AG20443 (cell line): ENCODE results near the gene RBCK1.
"Not testable (repeated sequence)": the region's sequence is repeated elsewhere in the genome, so short reads cannot be mapped to it uniquely, and the experiment has no call there.

Experiments
- DNase-seq: peaks from one replicate; pipeline ENCODE4 v3.0.0; 2012; ENCODE audit warnings: low spot score, mixed read lengths

The RBCK1 gene

DNA sequence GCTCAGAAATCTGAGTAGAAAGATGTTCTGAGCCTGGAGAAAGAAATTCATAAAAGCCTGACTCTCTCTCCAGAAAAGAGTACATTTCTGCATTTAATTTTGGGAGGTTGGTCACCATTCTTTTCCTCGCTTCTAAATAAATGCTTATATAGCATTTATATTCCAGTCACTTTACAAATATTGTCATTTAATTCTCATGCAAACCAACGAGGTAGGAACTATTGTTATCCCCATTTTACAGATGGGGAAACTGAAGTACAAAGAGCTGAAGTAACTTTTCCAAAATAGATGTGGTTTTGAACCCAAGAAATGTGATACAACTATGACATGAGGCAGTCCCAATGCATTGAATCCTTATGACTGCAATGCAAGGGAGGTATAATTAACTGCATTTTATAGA, 32.0 kb upstream of the RBCK1 start:
- DNase-seq: no peak

DNA sequence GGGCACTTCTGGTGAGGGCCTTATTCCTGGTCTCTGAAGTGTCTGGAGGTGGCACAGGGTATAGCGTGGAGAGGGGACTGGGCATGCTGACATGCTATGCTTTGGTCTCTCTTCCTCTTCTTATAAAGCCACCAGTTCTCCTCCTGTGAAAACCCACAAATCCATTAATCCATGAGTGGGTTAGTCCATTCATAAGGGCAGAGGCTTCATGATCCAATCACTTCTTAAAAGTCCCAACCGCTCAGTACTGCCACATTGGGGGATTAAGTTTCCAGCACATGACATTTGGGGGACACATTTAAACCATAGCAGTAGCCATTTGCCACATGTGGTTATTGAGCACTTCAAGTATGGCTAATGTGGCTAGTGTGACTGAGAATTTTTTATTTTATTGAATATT, 31.3 kb upstream of the RBCK1 start:
- no peak for DNase-seq

DNA sequence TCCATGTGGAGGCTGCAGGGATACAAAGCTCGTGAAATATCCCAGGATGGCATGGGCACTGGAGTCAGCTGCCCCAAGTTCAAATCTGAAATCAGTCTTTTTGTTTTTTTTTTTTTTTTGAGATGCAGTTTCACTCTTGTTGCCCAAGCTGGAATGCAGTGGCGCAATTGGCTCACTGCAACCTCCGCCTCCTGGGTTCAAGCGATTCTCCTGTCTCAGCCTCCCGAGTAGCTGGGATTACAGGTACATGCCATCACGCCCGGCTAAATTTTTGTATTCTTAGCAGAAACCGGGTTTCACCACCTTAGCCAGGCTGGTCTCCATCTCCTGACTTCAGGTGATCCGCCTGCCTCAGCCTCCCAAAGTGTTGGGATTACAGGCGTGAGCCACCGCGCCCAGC, 30.5 kb upstream of the RBCK1 start:
- not testable (repeated sequence) for DNase-seq

DNA sequence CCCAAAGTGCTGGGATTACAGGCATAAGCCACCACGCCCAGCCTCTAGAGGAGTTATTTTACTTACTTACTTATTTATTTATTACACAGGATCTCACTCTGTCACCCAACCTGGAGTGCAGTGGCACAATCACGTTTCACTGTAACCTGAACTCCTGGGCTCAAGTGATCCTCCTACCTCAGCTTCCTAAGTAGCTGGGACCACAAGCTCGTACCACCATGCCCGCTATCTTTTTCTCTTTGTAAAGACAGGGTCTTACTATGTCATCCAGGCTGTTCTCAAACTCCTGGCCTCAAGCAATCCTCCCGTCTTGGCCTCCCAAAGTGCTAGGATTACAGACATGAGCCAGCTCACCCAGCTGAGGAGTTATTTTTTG, 29.1 kb upstream of the RBCK1 start:
- no peak for DNase-seq

DNA sequence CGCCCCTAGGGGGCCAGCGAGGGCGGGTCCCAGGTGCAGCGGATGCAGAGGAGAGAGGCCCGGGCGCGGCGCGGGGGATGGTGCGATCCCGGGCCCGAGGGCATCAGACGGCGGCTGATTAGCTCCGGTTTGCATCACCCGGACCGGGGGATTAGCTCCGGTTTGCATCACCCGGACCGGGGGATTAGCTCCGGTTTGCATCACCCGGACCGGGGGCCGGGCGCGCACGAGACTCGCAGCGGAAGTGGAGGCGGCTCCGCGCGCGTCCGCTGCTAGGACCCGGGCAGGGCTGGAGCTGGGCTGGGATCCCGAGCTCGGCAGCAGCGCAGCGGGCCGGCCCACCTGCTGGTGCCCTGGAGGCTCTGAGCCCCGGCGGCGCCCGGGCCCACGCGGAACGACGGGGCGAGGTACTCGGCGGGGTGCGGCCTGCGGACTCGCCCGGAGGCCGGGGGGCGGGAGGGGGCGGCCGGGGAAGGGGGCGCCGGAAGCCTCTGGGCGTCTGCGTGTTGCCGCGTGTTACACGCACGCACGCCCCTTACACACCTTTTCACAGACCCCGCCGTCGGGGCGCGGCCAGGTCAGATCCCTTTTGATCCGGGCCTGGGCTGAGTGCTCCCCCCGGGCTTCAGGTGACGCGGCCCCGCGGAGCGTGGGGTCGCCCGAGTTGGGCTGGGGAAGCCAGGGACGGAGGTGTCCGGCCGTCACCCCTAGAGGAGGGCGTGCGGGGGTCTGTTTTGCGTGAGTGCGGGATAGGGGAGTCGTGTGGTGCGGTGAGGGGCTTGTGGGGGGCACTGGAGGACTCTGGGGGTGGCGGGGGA, 27.1 kb upstream of the RBCK1 start:
- peak; percentile 81 for DNase-seq

DNA sequence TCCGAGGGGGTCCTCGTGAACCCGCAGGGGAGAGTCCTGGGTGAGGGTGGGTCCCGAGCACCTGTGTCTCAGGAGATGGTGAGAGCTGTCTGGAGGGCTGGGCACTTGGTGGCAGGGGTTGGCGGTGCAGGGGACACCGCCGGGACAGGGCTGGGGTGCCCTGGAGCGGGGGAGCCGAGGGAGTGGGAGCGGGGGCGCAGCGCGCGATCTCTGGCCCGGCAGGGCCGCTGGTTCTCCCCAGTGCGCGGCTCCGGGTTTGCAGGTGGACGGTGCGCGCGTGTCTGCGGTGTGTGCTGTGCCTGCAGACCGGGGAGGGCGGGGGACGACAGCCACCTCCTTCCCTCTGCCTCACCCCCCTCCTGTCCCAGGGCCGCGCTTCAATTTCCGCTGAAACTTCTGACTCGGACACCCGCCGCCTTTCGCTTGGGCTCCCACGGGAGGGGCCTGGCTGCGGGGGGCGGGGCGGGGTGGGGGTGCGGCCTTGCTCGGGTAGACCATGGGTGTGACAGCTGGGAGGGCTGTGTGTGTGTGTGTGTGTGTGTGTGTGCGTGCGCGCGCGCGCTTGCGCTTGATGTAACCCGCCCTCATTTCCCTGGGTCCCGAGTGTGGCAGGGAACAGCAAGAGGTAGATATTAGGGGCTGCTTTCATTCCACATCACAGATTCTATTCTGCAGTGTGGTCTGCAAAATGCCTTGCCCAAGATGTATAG, 26.4 kb upstream of the RBCK1 start:
- peak; percentile 84 for DNase-seq

DNA sequence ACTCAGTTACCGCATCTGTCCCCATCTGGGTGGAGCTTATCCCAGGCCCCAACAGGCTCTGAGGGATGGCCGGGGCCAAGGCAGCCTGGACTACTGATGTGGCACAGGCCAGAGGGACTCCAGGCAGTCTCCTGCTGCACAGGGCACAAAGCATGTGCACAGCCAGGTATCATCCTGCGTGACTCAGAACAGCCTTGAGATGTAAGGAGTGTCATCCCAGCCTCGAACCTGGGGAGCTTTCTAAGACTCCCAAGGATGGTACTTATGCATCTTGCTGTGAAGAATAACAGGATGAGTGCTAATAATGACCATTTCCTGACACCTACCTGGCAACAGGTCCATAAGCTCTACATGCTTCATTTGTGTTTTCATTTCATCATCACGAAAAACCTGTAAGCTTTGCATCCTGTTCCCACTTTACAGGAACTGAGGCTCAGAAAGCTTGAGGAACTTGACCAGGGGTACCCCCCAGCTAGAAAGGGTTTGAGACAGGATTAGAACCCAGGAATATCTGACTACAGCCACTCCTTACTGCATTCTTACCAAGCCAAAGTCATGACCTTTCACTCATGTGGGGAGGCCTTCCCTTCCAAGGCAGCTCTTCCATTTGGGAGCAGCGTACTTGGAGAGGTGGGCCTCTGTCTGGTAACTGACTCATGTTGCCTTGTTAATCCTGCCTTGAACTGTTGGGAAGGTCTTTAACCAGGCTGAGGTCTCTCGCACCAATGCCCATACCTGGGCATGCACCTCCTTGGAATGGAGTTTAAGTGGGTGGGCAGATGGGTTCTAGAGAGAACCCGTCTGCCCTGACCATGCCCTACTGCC, 25.6 kb upstream of the RBCK1 start:
- DNase-seq: no peak

DNA sequence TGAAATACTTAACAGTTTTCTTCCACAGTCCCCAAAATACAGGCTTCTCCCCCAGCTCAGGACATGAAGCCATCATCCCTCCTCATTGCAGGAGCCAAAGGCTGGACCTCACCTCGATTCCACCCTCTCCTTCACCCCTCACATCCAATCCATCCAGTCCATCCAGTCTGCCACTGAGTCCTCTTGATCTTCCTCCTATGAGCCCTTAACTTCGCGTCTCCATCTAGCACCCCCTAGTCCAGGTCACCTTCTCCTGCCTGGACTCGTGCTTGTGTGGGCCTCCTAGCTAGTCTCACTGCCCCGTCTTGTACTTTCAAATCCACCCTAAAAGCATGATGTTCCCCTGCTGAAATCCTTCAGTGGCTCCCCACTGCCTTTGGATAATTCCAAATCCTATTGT, 24.2 kb upstream of the RBCK1 start:
- no peak for DNase-seq

DNA sequence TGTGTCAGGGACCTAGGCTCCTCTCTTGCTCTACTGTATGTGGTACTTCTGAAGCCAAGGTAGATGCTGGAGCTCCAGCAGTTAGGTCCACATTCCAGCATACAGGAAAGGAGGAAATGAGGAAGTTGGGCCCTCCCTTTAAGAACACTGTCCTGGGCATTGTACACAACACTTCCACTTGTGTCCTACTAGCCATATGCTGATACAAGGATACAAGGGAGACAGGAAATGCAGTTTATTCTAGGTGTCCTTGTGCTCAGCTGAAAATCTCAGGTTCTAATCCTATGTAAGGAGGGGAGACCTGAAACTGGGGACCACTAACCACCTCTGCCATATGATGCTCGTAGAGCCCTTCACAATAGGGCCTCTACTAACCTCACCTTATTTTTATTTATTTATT, 23.4 kb upstream of the RBCK1 start:
- DNase-seq: no peak

DNA sequence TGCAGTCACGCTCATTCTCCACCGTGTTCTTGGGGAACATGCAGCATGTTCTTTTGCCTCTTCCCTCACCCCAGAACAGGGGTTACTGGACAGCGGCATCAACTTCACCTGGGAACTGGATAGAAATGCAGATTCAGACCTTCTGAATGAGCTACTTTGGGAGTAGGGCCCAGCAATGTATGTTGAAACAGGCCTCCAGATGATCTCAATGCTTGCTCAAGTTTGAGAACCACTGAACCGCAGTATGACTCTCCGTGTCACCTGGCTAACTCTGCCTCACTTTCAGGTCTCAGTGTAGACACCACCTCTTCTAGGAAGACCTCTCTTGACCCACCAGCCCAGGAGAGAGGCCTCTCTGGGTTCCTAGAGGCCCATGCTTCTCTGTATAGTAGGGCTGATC, 22.7 kb upstream of the RBCK1 start:
- no peak for DNase-seq

DNA sequence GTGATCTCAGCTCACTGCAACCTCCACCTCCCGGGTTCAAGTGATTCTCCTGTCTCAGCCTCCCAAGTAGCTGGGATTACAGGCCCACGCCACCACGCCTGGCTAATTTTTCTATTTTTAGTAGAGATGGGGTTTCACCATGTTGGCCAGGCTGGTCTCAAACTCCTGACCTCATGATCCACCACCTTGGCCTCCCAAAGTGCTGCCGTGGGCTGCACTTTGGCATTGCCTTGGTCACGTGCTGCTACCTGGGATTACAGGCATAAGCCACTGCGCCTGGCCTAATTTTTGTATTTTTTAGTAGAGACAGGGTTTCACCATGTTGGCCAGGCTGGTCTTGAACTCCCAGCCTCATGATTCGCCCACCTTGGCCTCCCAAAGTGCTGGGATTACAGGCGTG, 21.5 kb upstream of the RBCK1 start:
- DNase-seq: not testable (repeated sequence)

DNA sequence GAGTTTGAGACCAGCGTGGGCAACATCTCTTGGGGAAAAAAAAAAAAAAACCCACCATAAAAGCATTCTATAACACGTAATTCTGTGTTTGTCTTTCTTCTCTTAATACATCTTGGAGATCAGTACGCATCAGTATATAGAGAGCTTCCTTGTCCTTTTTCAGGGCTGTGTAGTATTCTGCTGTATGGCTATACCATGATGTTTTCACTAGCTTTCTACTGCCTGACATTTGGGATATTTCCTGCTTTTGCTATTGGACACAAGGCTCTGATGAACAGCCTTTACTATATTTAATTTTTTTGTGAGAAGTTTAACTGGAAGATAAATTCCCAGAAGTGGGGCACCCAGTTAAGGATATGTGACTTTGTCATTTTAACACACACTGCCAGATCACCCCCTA, 20.6 kb upstream of the RBCK1 start:
- no peak for DNase-seq

DNA sequence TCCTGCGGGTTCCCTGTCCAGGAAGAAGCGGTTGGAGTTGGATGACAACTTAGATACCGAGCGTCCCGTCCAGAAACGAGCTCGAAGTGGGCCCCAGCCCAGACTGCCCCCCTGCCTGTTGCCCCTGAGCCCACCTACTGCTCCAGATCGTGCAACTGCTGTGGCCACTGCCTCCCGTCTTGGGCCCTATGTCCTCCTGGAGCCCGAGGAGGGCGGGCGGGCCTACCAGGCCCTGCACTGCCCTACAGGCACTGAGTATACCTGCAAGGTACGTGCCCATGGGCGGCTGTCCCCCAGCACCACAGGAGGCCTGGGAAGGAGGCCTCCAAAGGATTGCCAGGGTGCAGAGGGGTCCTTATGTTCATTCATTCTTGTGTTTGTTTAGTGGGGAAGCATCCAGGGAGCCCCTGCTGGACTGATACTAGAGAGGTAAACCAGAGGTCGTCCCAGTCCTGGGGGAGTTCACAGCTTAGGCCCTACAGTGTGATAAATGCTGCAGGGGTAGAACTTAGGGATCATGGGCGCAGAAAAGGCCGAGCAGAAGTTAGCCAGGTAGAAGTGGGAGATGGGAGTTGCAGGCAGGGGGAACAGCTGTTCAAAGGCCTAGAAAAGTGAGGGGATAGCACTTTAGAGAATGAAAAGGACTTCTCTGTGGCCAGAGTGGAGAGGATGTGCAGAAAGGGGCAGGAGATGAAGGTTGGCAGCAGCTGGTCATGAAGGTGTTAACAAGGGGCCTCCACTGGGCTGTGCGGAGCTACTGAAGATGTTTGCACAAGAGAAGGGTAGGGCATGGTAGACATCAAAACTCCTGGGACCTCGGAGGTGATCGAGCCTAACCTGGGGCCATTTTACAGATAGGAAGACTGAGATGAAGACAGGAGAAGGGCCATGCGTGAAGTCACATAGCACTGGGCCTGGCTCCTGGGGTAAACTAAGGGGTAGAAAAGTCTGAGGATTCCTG, 19.8 kb upstream of the RBCK1 start:
- DNase-seq: no peak

DNA sequence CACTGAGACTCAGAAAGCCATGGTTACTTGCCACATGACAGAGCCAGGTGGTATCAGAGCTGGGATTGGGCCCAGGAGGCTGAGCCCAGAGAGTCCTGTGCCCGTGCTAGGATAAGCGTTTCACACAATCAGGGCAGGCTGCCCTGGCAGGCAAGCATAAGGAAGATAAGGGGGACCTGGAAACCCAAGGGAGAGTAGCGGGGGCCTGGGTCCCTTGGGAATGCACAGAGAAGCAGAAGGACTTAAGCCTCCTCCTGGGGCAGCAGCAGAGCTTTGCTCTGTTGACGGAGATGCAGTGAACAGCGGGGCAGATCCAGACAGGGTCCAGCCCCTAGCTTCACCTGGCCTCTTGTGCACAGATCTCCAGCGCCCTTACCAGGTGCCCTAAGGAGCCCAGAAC, 18.9 kb upstream of the RBCK1 start:
- DNase-seq: no peak

DNA sequence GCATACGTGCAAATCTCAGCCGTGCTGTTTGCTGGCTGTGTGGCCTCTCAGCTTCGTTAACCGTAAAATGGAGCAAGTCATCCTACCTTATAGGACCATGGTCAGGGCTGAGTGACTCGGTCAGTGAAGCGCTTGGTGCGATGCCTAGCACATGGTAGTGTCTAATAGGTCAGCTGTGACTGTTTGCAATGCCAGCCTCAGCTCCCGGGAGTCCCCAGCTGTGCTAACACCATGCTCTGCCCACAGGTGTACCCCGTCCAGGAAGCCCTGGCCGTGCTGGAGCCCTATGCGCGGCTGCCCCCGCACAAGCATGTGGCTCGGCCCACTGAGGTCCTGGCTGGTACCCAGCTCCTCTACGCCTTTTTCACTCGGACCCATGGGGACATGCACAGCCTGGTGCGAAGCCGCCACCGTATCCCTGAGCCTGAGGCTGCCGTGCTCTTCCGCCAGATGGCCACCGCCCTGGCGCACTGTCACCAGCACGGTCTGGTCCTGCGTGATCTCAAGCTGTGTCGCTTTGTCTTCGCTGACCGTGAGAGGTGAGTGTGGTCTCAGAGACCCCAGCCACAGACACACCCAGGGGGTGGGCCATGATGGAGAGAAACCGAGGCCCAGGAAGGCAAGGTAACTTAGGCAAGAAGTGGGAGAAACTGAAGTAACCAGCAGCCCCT, 16.9 kb upstream of the RBCK1 start:
- no peak for DNase-seq

DNA sequence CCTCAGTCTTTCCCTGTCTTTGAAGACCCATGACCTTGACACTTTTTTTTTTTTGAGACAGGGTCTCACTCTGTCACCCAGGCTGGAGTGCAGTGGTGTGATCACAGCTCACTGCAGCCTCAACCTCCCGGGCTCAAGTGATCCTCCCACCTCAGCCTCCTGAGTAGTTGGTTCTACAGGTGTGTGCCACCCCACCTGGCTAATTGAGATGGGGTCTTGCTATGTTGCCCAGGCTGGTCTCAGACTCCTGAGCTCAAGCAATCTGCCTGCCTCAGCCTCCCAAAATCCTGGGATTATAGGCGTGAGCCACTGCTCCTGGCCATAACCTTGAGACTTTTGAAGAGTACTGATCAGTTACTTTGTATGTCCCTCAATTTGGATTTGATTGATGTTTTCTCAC, 14.8 kb upstream of the RBCK1 start:
- DNase-seq: not testable (repeated sequence)

DNA sequence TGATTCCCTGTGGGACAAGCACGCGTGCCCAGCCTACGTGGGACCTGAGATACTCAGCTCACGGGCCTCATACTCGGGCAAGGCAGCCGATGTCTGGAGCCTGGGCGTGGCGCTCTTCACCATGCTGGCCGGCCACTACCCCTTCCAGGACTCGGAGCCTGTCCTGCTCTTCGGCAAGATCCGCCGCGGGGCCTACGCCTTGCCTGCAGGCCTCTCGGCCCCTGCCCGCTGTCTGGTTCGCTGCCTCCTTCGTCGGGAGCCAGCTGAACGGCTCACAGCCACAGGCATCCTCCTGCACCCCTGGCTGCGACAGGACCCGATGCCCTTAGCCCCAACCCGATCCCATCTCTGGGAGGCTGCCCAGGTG, 11.9 kb upstream of the RBCK1 start:
- no peak for DNase-seq

DNA sequence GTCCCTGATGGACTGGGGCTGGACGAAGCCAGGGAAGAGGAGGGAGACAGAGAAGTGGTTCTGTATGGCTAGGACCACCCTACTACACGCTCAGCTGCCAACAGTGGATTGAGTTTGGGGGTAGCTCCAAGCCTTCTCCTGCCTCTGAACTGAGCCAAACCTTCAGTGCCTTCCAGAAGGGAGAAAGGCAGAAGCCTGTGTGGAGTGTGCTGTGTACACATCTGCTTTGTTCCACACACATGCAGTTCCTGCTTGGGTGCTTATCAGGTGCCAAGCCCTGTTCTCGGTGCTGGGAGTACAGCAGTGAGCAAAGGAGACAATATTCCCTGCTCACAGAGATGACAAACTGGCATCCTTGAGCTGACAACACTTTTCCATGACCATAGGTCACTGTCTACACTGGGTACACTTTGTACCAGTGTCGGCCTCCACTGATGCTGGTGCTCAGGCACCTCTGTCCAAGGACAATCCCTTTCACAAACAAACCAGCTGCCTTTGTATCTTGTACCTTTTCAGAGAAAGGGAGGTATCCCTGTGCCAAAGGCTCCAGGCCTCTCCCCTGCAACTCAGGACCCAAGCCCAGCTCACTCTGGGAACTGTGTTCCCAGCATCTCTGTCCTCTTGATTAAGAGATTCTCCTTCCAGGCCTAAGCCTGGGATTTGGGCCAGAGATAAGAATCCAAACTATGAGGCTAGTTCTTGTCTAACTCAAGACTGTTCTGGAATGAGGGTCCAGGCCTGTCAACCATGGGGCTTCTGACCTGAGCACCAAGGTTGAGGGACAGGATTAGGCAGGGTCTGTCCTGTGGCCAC, 11.3 kb upstream of the RBCK1 start:
- no peak for DNase-seq

DNA sequence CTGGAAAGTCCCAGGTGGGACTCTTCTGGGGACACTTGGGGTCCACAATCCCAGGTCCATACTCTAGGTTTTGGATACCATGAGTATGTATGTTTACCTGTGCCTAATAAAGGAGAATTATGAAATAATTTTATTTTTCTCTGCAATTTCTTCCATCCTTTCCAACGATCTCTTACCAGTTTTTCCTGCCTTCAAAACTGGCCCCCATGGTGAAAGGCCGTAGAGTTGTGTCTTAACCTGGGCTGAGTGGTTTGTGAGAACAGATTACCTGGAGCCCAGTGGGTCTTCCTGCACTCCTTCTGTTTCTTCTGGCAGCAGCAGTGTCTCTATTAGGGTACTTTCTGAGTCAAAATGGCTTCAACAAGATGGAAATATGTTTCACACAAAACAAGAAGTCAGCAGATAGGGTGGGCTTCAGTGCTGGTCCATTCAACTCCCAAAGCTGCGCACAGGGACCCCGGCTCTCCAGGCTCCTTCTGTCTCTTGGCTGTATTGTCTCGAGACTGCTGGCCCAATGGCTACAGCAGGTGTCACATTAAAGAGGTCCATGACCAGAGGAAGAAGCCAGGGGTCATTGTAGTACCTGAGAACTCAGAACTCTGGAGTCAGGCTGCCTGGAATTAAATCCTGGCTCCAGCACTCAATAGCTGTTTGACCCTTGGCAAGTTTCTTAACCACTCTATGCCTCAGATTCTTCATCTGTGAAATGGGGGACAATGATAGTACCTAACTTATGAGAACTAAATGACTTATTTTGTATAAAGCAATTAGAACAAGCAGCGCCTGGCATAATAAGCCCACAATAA, 10.5 kb upstream of the RBCK1 start:
- no peak for DNase-seq
